Testis (tissue), 2 donors: ENCODE data around the gene SEC14L1.

Experiments
- CTCF ChIP-seq, 3 experiments: fragments of 450-650 bp in 2 of 3; fragments of 200-600 bp in 1 of 3; sonication (generic) in 1 of 3; IDR thresholded peaks; one replicate each; pipeline ENCODE4 v1.5.1; 2016 to 2019; ENCODE audit warnings: antibody characterized with exemption in 3 of 3, mild to moderate bottlenecking in 2 of 3, moderate library complexity in 1 of 3
- POLR2A ChIP-seq: fragments of 450-650 bp; IDR thresholded peaks from one replicate; pipeline ENCODE4 v1.6.1; 2017; ENCODE audit warnings: antibody characterized with exemption, mild to moderate bottlenecking, moderate library complexity

DNA sequence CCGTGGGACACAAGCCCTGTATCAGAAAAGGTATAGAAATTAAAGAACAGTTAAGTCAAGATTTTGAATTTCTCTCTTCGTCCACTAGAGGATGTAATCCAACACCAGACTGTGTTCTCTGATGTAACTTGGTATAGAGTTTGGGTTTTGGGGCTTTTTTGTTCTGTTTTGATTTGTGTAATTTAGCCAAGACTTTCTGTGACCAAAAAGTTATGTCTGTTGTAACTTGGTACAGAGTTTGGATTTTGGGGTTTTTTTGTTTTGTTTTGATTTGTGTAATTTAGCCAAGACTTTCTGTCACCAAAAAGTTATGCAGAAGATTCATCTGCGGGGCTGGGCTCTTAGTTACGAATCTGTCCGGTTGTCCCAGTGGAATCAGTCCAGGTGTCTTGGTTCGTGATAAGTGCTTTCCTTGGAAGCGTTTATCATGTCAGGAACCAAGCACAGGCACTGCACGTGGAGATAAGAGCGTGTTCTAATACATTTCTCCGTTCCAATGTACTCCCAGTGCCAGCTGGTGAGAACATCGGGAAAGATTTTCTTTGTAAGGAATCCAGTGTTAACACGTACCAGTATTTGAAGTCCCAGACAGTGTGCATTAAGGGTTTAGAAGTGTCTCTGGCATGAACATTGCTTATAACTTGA lies 44.1 kb upstream of the SEC14L1 start:
- TF ChIP-seq CTCF (IDR thresholded peaks at IDR 0.05): peak; percentile 82 to 85 (median 83)
- TF ChIP-seq POLR2A: no peak
